Sciatic nerve (tissue), 2 donors: Measurements from ENCODE around the gene GPR152. TPM values are rescaled to one million over a fixed set of nuclear protein-coding genes. Genes with fewer than 3 reads are reported as not detected.
"Not testable (repeated sequence)": the region's sequence is repeated elsewhere in the genome, so short reads cannot be mapped to it uniquely, and the experiment has no call there.

Experiments used
- ATAC-seq: fragments of 200-7000 bp; cut with Tn5 transposase; one replicate; pipeline ENCODE4 v1.9.1; 2020; ENCODE audit warnings: mild to moderate bottlenecking, moderate library complexity
- DNase-seq: peaks from one replicate; pipeline ENCODE4 v3.0.0-alpha.2; 2020; ENCODE audit warnings: low spot score
- intact Hi-C: fragments of 100-400 bp; cut with DNase I; formaldehyde crosslinking; loops from one replicate; pipeline ENCODE4 v1.14.2; 2022
- microRNA-seq: library from miRNA; unstranded; fragments of <30 nt; microRNA quantifications from one replicate; pipeline ENCODE4 v1.2.0, GENCODE V29; 2020
- total RNA-seq: library from RNA; stranded (reverse); fragmentation: NEBNext Ultra II Directional; extraction: Animal tissue kit (Norgen Biotek cat#: 25700); gene quantifications from one replicate; pipeline ENCODE4 v1.2.1, GENCODE V29; 2021
- donor health status: DM: no; HTN: no; CAD: no.
- donor health status: DM: no; HTN: no; CAD: no.

GPR152 gene
- total RNA-seq, 1 donor from 2014 or later, result not detected

DNA sequence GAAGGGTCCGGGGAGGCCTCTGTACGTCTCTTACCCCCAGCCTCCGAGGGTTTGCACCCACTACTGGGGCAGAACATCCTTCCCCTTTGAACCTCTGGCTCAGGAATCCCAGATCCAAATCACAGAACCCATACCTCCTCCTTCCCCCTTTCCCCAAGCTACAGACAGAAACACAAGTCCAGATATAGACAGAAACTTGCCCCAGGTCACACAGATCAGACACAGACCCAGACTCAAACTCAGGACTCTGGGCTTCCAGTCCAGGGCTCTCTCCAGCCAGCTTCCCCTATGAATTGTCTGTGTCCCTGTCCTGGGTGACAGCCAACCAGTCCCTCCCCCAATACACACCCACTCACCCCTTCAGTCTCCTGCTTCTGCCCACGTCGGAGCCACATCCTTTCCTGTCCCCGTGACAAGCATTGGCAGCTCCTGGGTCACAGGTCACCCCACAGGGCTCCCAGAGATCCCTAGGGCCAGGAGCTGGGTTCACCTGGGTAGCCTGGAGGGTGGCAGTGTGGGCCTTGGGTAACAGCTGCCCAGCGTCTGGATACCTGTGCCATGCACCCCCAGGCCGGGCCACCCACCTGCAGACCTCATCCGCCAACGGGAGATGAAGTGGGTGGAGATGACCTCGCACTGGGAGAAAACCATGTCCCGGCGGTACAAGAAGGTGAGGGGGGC lies 47.9 kb downstream of the GPR152 start:
- DNase-seq, result no peak
- ATAC-seq, result no peak
- intact Hi-C loops, result no loop called here

DNA sequence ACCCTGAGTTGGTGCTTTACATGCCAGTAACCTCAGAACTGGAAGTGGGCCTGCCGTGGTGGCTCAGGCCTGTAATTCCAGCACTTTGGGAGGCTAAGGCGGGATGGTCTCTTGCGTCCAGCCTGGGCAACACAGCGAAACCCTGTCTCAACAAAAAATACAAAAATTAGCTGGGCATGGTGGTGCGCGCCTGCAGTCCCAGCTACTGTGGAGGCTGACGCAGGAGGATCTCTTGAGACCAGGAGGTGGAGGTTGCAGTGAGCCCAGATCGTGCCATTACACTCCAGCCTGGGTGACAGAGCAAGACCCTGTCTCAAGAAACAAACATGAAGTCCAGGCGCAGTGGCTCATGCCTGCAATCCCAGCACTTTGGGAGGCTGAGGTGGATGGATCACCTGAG lies 49.4 kb downstream of the GPR152 start:
- ATAC-seq, DNase-seq, intact Hi-C loops: not testable (repeated sequence)

DNA sequence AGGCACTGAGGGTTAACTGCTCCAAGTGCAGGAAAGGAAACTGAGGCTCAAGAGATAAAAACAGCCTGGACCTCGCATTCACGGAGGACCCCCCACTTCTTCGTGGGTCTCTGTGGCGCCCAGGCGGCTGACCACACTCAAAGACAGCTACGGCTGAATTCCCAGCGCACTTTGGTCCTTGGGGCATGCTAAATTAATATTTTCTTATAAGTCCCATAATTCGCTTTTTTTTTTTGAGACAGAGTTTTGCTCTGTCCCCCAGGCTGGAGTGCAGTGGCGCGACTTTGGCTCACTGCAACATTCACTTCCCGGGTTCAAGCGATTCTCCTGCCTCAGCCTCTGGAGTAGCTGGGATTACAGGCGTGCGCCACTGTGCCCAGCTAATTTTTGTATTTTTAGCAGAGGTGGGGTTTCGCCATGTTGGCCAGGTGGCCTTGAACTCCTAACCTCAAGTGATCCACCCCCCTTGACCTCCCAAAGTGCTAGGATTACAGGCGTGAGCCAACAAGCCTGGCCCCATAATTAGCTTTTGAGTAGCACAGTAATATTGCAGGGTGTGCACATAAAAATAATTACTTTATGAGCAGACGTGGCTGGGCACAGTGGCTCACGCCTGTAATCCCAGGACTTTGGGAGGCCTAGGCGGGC lies 50.2 kb downstream of the GPR152 start:
- intact Hi-C loops, DNase-seq, ATAC-seq: not testable (repeated sequence)

DNA sequence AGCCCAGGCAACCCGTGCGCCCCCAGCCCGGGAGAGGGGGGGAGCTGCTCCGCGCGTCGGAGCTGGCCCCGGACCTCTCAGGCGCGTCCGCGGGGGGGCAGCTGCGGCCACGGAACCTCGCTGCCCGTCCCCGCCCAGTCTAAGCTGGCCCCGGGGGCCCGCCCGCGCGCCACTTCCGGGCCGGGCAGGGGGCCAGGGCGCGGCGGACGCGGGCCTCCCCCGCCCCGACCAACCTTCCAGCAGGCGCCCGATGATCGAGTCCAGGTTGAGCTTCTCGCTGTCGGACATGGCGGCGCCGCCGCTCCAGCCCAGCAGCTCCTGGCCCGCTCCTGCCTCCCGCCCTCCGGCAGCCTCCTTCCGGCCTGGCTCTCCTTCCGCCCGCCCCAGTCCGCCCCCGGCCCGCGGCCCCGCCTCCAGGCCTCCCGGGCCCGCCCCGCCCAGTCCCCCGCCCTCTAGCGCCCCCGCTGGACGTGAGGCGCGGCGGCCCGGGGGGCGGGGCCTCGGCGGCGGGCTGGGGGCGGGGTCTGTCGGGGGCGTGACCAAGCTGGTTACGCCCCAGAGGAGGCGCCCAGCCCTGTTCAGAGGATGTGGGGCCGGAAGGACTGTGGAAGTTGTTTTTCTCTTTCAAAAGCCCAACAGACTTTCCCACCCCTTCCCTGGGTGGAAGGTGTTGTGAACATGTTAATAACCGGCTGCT lies 50.9 kb downstream of the GPR152 start, which contains the start of gene PPP1CA:
Gene PPP1CA, minus strand, starts transcription at position 364 of the 697 bp plus-strand sequence. Its CDS starts 76 bp downstream, at position 288.
- peak; percentile 94 for DNase-seq
- ATAC-seq, result peak; percentile 84
- intact Hi-C loops, result no loop called here

Small RNA genes lying within 50 kb of the gene (microRNA-seq; reads per million reads assigned to microRNA genes)
- gene MIR6752, result not detected

Other genes starting within 250 kb of the GPR152 start
- gene GRK2, start 186.3 kb downstream of the GPR152 start, total RNA-seq, result 61.7 TPM
- gene ANKRD13D, start 163.4 kb downstream of the GPR152 start, total RNA-seq, result 69.7 TPM
- 40.7 TPM for gene SSH3, start 149.2 kb downstream of the GPR152 start, total RNA-seq
- gene POLD4, start 99.2 kb downstream of the GPR152 start, total RNA-seq, result 43.5 TPM
- 7.5 TPM for gene CLCF1, start 79.1 kb downstream of the GPR152 start, total RNA-seq
- 23.8 TPM for gene RAD9A, start 60.7 kb downstream of the GPR152 start, total RNA-seq
- gene PPP1CA, start 50.9 kb downstream of the GPR152 start, total RNA-seq, result 56.2 TPM
- 7.4 TPM for gene TBC1D10C, start 48.6 kb downstream of the GPR152 start, total RNA-seq
- 8.4 TPM for gene CARNS1, start 37.1 kb downstream of the GPR152 start, total RNA-seq
- gene RPS6KB2, start 24.2 kb downstream of the GPR152 start, total RNA-seq, result 30.8 TPM
- gene PTPRCAP, start 15.0 kb downstream of the GPR152 start, total RNA-seq, result 4.2 TPM
- gene CORO1B, start 9.3 kb downstream of the GPR152 start, total RNA-seq, result 59.8 TPM
- gene CABP4, start 2.6 kb upstream of the GPR152 start, total RNA-seq, result 2.5 TPM
- 49.9 TPM for gene TMEM134, start 16.5 kb upstream of the GPR152 start, total RNA-seq
- 72.0 TPM for gene AIP, start 30.3 kb upstream of the GPR152 start, total RNA-seq
- gene PITPNM1, start 52.6 kb upstream of the GPR152 start, total RNA-seq, result 80.0 TPM
- gene CDK2AP2, start 55.4 kb upstream of the GPR152 start, total RNA-seq, result 73.6 TPM
- not detected for gene CABP2, start 70.7 kb upstream of the GPR152 start, total RNA-seq
- gene GSTP1, start 131.1 kb upstream of the GPR152 start, total RNA-seq, result 329 TPM
- 126 TPM for gene NDUFV1, start 154.2 kb upstream of the GPR152 start, total RNA-seq
- 7.8 TPM for gene NUDT8, start 177.2 kb upstream of the GPR152 start, total RNA-seq
- gene TBX10, start 187.0 kb upstream of the GPR152 start, total RNA-seq, result not detected
- gene ACY3, start 198.0 kb upstream of the GPR152 start, total RNA-seq, result 0.45 TPM
- gene ALDH3B2, start 221.9 kb upstream of the GPR152 start, total RNA-seq, result not detected